Measurements from ENCODE around the gene MIF4GD. TPM values are rescaled to one million over a fixed set of nuclear protein-coding genes. Genes with fewer than 3 reads are reported as not detected.

The MIF4GD gene
- total RNA-seq, 6 experiments from 2014 or later: 7.3 to 21.9 (median 8.2) TPM

DNA sequence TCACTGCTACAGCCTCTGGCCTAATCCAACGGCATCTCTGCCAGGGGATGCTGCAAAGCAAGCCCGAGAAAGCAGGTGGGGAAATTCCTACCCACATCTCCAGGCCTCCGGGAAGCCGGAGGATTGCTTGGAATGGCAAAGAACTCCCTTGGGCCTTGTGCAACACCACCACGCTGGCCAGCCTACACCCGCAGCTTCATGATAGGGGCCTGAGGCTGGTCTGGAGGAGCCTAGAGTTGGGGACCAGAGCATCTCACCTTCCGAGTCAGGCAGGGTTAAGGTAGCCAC, 29.9 kb downstream of the MIF4GD start:
- no peak overlapping the region for H3K27ac ChIP-seq
- no peak for TF ChIP-seq POLR2A (IDR thresholded peaks at IDR 0.05)
- TF ChIP-seq, protein P1, sequence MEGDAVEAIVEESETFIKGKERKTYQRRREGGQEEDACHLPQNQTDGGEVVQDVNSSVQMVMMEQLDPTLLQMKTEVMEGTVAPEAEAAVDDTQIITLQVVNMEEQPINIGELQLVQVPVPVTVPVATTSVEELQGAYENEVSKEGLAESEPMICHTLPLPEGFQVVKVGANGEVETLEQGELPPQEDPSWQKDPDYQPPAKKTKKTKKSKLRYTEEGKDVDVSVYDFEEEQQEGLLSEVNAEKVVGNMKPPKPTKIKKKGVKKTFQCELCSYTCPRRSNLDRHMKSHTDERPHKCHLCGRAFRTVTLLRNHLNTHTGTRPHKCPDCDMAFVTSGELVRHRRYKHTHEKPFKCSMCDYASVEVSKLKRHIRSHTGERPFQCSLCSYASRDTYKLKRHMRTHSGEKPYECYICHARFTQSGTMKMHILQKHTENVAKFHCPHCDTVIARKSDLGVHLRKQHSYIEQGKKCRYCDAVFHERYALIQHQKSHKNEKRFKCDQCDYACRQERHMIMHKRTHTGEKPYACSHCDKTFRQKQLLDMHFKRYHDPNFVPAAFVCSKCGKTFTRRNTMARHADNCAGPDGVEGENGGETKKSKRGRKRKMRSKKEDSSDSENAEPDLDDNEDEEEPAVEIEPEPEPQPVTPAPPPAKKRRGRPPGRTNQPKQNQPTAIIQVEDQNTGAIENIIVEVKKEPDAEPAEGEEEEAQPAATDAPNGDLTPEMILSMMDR (IDR thresholded peaks at IDR 0.05): no peak

GRCh38 chr17:75240394-75241142, 30.5 kb downstream of the MIF4GD start:
- ATAC-seq (peak in 3 of 4 donors; percentile 8 to 48 (median 9)), DNase-seq (no peak)
- H3K27me3 ChIP-seq: no peaks in the 10 kb centered on the region
- no peak overlapping the region for H3K27ac ChIP-seq
- TF ChIP-seq, protein P1 (IDR thresholded peaks at IDR 0.05): peak; percentile 21 to 44 (median 32)
- TF ChIP-seq POLR2A (IDR thresholded peaks at IDR 0.05): no peak
- H3K4me3 ChIP-seq: no peak overlapping the region
- WGBS (ENCODE audit: insufficient coverage, low coverage, low lambda C conversion rate, missing lambda C conversion rate): 50% methylated on average over 3 of the region's 23 CpGs
- intact Hi-C loops (cut with DNase I): no loop called here
- no peaks in the 10 kb centered on the region for H3K9me3 ChIP-seq
- peaks cover 0 to 3% (median 0%) of the 10 kb centered on the region in 4 donors for H3K4me1 ChIP-seq
- H3K36me3 ChIP-seq: peaks cover 0 to 82% (median 25%) of the 10 kb centered on the region in 4 donors

More for the DNA sequence above, 29.9 kb downstream of the MIF4GD start:
- H3K4me3 ChIP-seq: no peak overlapping the region
- intact Hi-C loops (cut with DNase I): no loop called here
- DNase-seq (no peak), ATAC-seq (no peak)
- peaks cover 0 to 83% (median 25%) of the 10 kb centered on the region in 4 donors for H3K36me3 ChIP-seq
- no CpG with 5 or more reads among the region's 7 CpGs for WGBS (ENCODE audit: insufficient coverage, low coverage, low lambda C conversion rate, missing lambda C conversion rate)
- no peaks in the 10 kb centered on the region for H3K27me3 ChIP-seq
- H3K9me3 ChIP-seq: no peaks in the 10 kb centered on the region
- H3K4me1 ChIP-seq: peaks cover 0 to 3% (median 0%) of the 10 kb centered on the region in 4 donors

GRCh38 chr17:75239778-75240393, 31.1 kb downstream of the MIF4GD start:
- no peak for TF ChIP-seq POLR2A (IDR thresholded peaks at IDR 0.05)
- TF ChIP-seq, protein P1 (IDR thresholded peaks at IDR 0.05): no peak
- H3K36me3 ChIP-seq: peaks cover 0 to 82% (median 29%) of the 10 kb centered on the region in 4 donors
- H3K9me3 ChIP-seq: no peaks in the 10 kb centered on the region
- H3K4me3 ChIP-seq: no peak overlapping the region
- intact Hi-C loops (cut with DNase I): no loop called here
- WGBS (ENCODE audit: insufficient coverage, low coverage, low lambda C conversion rate, missing lambda C conversion rate): 50% methylated on average over 7 of the region's 23 CpGs
- ATAC-seq (no peak), DNase-seq (no peak)
- peaks cover 0 to 3% (median 0%) of the 10 kb centered on the region in 4 donors for H3K4me1 ChIP-seq
- no peak overlapping the region for H3K27ac ChIP-seq
- no peaks in the 10 kb centered on the region for H3K27me3 ChIP-seq

DNA sequence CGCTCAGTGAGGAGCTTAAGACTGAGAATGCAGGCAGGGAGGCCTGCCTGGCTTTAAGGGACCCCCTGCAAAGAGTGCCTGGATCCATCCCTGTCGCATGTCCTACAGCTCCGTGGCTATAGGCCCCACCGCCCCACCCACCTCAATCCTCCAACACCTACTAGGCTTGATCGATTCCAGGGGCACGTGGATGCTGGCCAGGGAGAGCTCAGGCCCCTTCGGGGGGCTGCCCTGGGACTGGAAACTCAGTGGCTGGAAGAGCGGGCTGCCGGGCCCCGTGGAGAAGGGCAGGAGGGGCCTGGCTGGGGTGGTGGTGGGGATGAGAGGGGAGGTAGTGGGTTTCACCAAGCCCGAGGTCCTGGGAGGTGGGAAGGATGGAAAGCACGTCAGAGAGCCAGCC, 31.8 kb downstream of the MIF4GD start:
- 60% methylated on average over 2 of the region's 12 CpGs for WGBS (ENCODE audit: insufficient coverage, low coverage, low lambda C conversion rate, missing lambda C conversion rate)
- TF ChIP-seq POLR2A (IDR thresholded peaks at IDR 0.05): no peak
- TF ChIP-seq, protein P1 (IDR thresholded peaks at IDR 0.05): no peak
- peaks cover 0 to 82% (median 32%) of the 10 kb centered on the region in 4 donors for H3K36me3 ChIP-seq

More for the DNA sequence above, 31.8 kb downstream of the MIF4GD start:
- Histone ChIP-seq H3K9me3 (no peaks in the 10 kb centered on the region), H3K27me3 (no peaks in the 10 kb centered on the region), H3K4me1 (peaks cover 0 to 3% (median 0%) of the 10 kb centered on the region in 4 donors), H3K27ac (no peak overlapping the region), H3K4me3 (no peak overlapping the region)
- intact Hi-C loops (cut with DNase I): no loop called here
- no peak for DNase-seq
- no peak for ATAC-seq
